MCF 10A (cell line): ENCODE results near the gene C1QA. TPM values are rescaled to one million over a fixed set of nuclear protein-coding genes. Genes with fewer than 3 reads are reported as not detected.
A peak's percentile ranks its signal among the peaks of the same experiment; 100 is the strongest.

Experiments used
- BruUV-seq: library from RNA; stranded (reverse); fragments of 400-500 nt; replicated peaks from 2 replicates; lab custom pipeline; 2021; lab: Mats Ljungman, UMichigan
- CTCF ChIA-PET: fragments of 300-600 bp; sonication (Branson Sonifier 250); formaldehyde crosslinking; extraction: SDS; loops from one replicate; lab custom pipeline; 2021; ENCODE audit warnings: antibody characterized with exemption, inconsistent platforms; lab: Yijun Ruan, JAX
- POLR2A ChIA-PET: fragments of 300-600, 350-650 bp; sonication (Branson Sonifier 250); formaldehyde crosslinking; extraction: SDS; loops from one replicate; lab custom pipeline; 2020; ENCODE audit warnings: antibody characterized with exemption, inconsistent platforms; lab: Yijun Ruan, JAX
- DNase-seq: peaks from one replicate; pipeline ENCODE4 v3.0.0-alpha.2; 2018; ENCODE audit not compliant: unreplicated experiment
- H3K27ac Mint-ChIP-seq: one replicate; pipeline ENCODE4 v1.8.0; 2022; ENCODE audit warnings: mild to moderate bottlenecking, low read depth, mixed read lengths; ENCODE audit not compliant: unreplicated experiment
- H3K27me3 Mint-ChIP-seq: one replicate; pipeline ENCODE4 v1.8.0; 2022; ENCODE audit warnings: mixed read lengths; ENCODE audit not compliant: insufficient read depth, unreplicated experiment
- H3K36me3 Mint-ChIP-seq: one replicate; pipeline ENCODE4 v1.8.0; 2022; ENCODE audit warnings: mild to moderate bottlenecking, moderate library complexity, mixed read lengths; ENCODE audit not compliant: insufficient read depth, unreplicated experiment
- H3K4me1 Mint-ChIP-seq: one replicate; pipeline ENCODE4 v1.8.0; 2022; ENCODE audit warnings: mixed read lengths; ENCODE audit not compliant: insufficient read depth, unreplicated experiment
- H3K4me3 Mint-ChIP-seq: one replicate; pipeline ENCODE4 v1.8.0; 2022; ENCODE audit warnings: mild to moderate bottlenecking, moderate library complexity, mixed read lengths; ENCODE audit not compliant: unreplicated experiment
- H3K9me3 Mint-ChIP-seq: one replicate; pipeline ENCODE4 v1.8.0; 2022; ENCODE audit warnings: mixed read lengths; ENCODE audit not compliant: unreplicated experiment
- CTCF ChIP-seq: fragments of 200-600 bp; IDR thresholded peaks from one replicate; pipeline ENCODE4 v1.8.0; 2022; ENCODE audit warnings: antibody characterized with exemption, mild to moderate bottlenecking; ENCODE audit not compliant: unreplicated experiment
- intact Hi-C: fragments of 100-400 bp; cut with micrococcal nuclease; formaldehyde crosslinking; loops from 2 replicates; pipeline ENCODE4 v1.14.1; 2022
- total RNA-seq: library from RNA; stranded (reverse); gene quantifications from 2 replicates; pipeline ENCODE4 v1.2.3, GENCODE V29; 2022

Gene C1QA
- total RNA-seq, 1 experiment from 2014 or later = not detected

GRCh38 chr1:22641247-22641646, 4.8 kb downstream of the C1QA start:
- intact Hi-C loops = loop anchor here (5.0 to 10.0 kb wide), 2 partner anchors 114 to 506 kb away; no protein-coding TSS in a partner anchor
- DNase-seq = no peak
- Mint-ChIP-seq H3K9me3 (no peaks in the 10 kb centered on the region), H3K4me1 (no peaks in the 10 kb centered on the region), H3K27ac (no peak overlapping the region), H3K4me3 (no peak overlapping the region), H3K36me3 (no peaks in the 10 kb centered on the region), H3K27me3 (peaks cover 15% of the 10 kb centered on the region)
- POLR2A ChIA-PET = no interaction called here
- TF ChIP-seq CTCF = no peak
- CTCF ChIA-PET = interaction anchor here (0.7 to 6.8 kb wide), 13 partner anchors 8 to 555 kb away, joined by 3 to 106 read pairs (median 4); no protein-coding TSS in a partner anchor
- BruUV-seq = no TSS peak

GRCh38 chr1:22641906-22642636, 5.6 kb downstream of the C1QA start:
- POLR2A ChIA-PET = interaction anchor here (0.9 kb wide), 1 partner anchor 221 kb away, joined by 5 read pairs; no protein-coding TSS in a partner anchor
- H3K27ac Mint-ChIP-seq = no peak overlapping the region
- H3K36me3 Mint-ChIP-seq = no peaks in the 10 kb centered on the region
- no TSS peak for BruUV-seq
- TF ChIP-seq CTCF = peak; percentile 84
- no peak overlapping the region for H3K4me3 Mint-ChIP-seq
- peak; percentile 61 for DNase-seq
- CTCF ChIA-PET = interaction anchor here (0.5 to 6.8 kb wide), 26 partner anchors 8 to 1237 kb away, joined by 3 to 106 read pairs (median 3); partner anchors contain the start of gene C1QB
- no peaks in the 10 kb centered on the region for H3K4me1 Mint-ChIP-seq
- intact Hi-C loops = loop anchor here (1.0 to 10.0 kb wide), 3 partner anchors 115 to 507 kb away; no protein-coding TSS in a partner anchor
- peaks cover 7% of the 10 kb centered on the region for H3K27me3 Mint-ChIP-seq
- H3K9me3 Mint-ChIP-seq = no peaks in the 10 kb centered on the region

GRCh38 chr1:22643381-22643780, 7.0 kb downstream of the C1QA start, which contains the start of gene C1QC:
C1QC (plus strand) TSS chr1:22643633; CDS start chr1:22644024, 391 bp downstream.
- POLR2A ChIA-PET = no interaction called here
- CTCF ChIA-PET = interaction anchor here (0.8 to 6.8 kb wide), 5 partner anchors 8 to 224 kb away, joined by 3 to 106 read pairs (median 5); partner anchors contain the start of gene C1QB
- no peak for TF ChIP-seq CTCF
- no TSS peak for BruUV-seq
- H3K27ac Mint-ChIP-seq = no peak within 1 kb of the TSS
- H3K36me3 Mint-ChIP-seq = no peaks in the 10 kb centered on the region
- H3K9me3 Mint-ChIP-seq = no peaks in the 10 kb centered on the region
- H3K27me3 Mint-ChIP-seq = no peaks in the 10 kb centered on the region
- H3K4me3 Mint-ChIP-seq = no peak within 1 kb of the TSS
- no peaks in the 10 kb centered on the region for H3K4me1 Mint-ChIP-seq
- intact Hi-C loops = loop anchor here (5.0 to 10.0 kb wide), 2 partner anchors 116 to 509 kb away; no protein-coding TSS in a partner anchor
- DNase-seq = no peak

- H3K36me3 Mint-ChIP-seq = no peaks in the 10 kb centered on the region
- CTCF ChIA-PET = interaction anchor here (0.8 to 6.8 kb wide), 2 partner anchors 8 to 224 kb away, joined by 3 to 106 read pairs; no protein-coding TSS in a partner anchor
- intact Hi-C loops = loop anchor here (5.0 to 10.0 kb wide), 2 partner anchors 117 to 509 kb away; no protein-coding TSS in a partner anchor
These were observed 7.5 kb downstream of the C1QA start for GRCh38 chr1:22643928-22644327.

More at GRCh38 chr1:22643928-22644327, 7.5 kb downstream of the C1QA start:
- Mint-ChIP-seq H3K4me1 (no peaks in the 10 kb centered on the region), H3K9me3 (no peaks in the 10 kb centered on the region), H3K4me3 (no peak overlapping the region), H3K27ac (no peak overlapping the region), H3K27me3 (peaks cover 3% of the 10 kb centered on the region)
- TF ChIP-seq CTCF = no peak
- POLR2A ChIA-PET = interaction anchor here (0.7 kb wide), 1 partner anchor 14 kb away, joined by 3 read pairs; no protein-coding TSS in a partner anchor
- no TSS peak for BruUV-seq
- no peak for DNase-seq
